Smooth muscle cell (in vitro differentiated cells): ENCODE data around the gene CTDP1. TPM values are rescaled to one million over a fixed set of nuclear protein-coding genes. Genes with fewer than 3 reads are reported as not detected.

Experiments
- DNase-seq: peaks from one replicate; lab custom pipeline; 2025; ENCODE audit not compliant: unreplicated experiment; lab: John Stamatoyannopoulos, UW
- H2AFZ ChIP-seq: fragments of 200-600 bp; sonication (generic); 2 replicates; pipeline ENCODE4 v1.6.0; 2016; ENCODE audit warnings: antibody characterized with exemption, low read depth, mild to moderate bottlenecking
- H3F3A ChIP-seq: fragments of 200-600 bp; sonication (generic); 2 replicates; pipeline ENCODE4 v1.6.0; 2017; ENCODE audit warnings: antibody characterized with exemption, low read depth
- H3K27ac ChIP-seq: fragments of 200-600 bp; sonication (generic); 2 replicates; pipeline ENCODE4 v1.5.1; 2016; ENCODE audit warnings: low read depth, mild to moderate bottlenecking
- H3K27me3 ChIP-seq: fragments of 200-600 bp; sonication (generic); 2 replicates; pipeline ENCODE4 v1.6.1; 2016; ENCODE audit warnings: low read depth, mild to moderate bottlenecking
- H3K36me3 ChIP-seq: fragments of 200-600 bp; sonication (generic); 2 replicates; pipeline ENCODE4 v1.5.1; 2016; ENCODE audit warnings: low read depth
- H3K4me1 ChIP-seq: fragments of 200-600 bp; sonication (generic); 2 replicates; pipeline ENCODE4 v1.5.1; 2016; ENCODE audit warnings: low read depth
- H3K4me2 ChIP-seq: fragments of 200-600 bp; sonication (generic); 2 replicates; pipeline ENCODE4 v1.6.0; 2016; ENCODE audit warnings: mild to moderate bottlenecking
- H3K4me3 ChIP-seq: fragments of 200-600 bp; sonication (generic); 2 replicates; pipeline ENCODE4 v1.5.1; 2016; ENCODE audit warnings: mild to moderate bottlenecking
- H3K79me2 ChIP-seq: fragments of 200-600 bp; sonication (generic); 2 replicates; pipeline ENCODE4 v1.6.0; 2016; ENCODE audit warnings: low read depth, mild to moderate bottlenecking
- H3K9ac ChIP-seq: fragments of 200-600 bp; sonication (generic); 2 replicates; pipeline ENCODE4 v1.6.0; 2016; ENCODE audit warnings: low read depth
- H3K9me3 ChIP-seq: fragments of 200-600 bp; sonication (generic); replicated peaks from 2 replicates; pipeline ENCODE4 v1.5.1; 2016; ENCODE audit warnings: low read depth
- H4K20me1 ChIP-seq: fragments of 200-600 bp; sonication (generic); 2 replicates; pipeline ENCODE4 v1.6.0; 2016; ENCODE audit warnings: low read depth
- WGBS: methylation state at CpG from one replicate; pipeline ENCODE4 v1.1.7; 2016; ENCODE audit warnings: low lambda C conversion rate; 5-methylcytosine and 5-hydroxymethylcytosine counted together
- polyA plus RNA-seq: library from polyadenylated mRNA; unstranded; fragments of >200 nt; fragmentation: Nextera tagmentation; extraction: Ambion mirVana; gene quantifications from 2 replicates; pipeline ENCODE4 v1.2.1, GENCODE V29; 2016
- total RNA-seq: library from RNA; depleted of rRNA; stranded (reverse); fragments of >200 nt; gene quantifications from 2 replicates; pipeline ENCODE4 v1.2.3, GENCODE V29; 2014
- TF ChIP-seq, protein P1 (sequence below): fragments of 200-600 bp; sonication (generic); IDR thresholded peaks from 2 replicates; pipeline ENCODE4 v1.5.1; 2017; ENCODE audit warnings: borderline replicate concordance, mild to moderate bottlenecking, antibody characterized with exemption; ENCODE audit not compliant: insufficient read depth, poor library complexity, severe bottlenecking

The CTDP1 gene
- total and polyA plus RNA-seq, 2 experiments from 2014 or later = 14.1 to 18.4 TPM

DNA sequence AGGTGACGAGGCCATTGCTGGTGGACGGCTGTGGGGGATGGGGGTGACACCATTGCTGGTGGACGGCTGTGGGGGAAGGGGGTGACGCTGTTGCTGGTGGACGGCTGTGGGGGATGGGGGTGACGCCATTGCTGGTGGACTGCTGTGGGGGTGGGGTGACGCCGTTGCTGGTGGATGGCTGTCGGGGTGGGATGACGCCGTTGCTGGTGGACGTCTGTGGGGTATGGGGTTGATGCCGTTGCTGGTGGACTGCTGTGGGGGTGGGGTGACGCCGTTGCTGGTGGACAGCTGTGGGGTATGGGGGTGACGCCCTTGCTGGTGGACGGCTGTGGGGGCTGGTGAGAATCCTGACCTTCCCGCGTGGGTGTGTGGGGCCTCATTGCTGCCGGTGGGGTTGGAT lies 47.1 kb downstream of the CTDP1 start:
- no peak overlapping the region for H3K4me2 ChIP-seq
- peaks cover 8% of the 10 kb centered on the region for H3K36me3 ChIP-seq
- peaks cover 6% of the 10 kb centered on the region for H3K79me2 ChIP-seq
- H3K9ac ChIP-seq = no peak overlapping the region
- H4K20me1 ChIP-seq = peaks cover 29% of the 10 kb centered on the region
- peaks cover 1% of the 10 kb centered on the region for H3K9me3 ChIP-seq
- H3K4me3 ChIP-seq = no peak overlapping the region
- no peak overlapping the region for H3K27ac ChIP-seq
- H2AFZ ChIP-seq = no peak overlapping the region
- WGBS = 99% methylated on average over 8 of the region's 20 CpGs
- H3F3A ChIP-seq = no peaks in the 10 kb centered on the region
- TF ChIP-seq, protein P1, sequence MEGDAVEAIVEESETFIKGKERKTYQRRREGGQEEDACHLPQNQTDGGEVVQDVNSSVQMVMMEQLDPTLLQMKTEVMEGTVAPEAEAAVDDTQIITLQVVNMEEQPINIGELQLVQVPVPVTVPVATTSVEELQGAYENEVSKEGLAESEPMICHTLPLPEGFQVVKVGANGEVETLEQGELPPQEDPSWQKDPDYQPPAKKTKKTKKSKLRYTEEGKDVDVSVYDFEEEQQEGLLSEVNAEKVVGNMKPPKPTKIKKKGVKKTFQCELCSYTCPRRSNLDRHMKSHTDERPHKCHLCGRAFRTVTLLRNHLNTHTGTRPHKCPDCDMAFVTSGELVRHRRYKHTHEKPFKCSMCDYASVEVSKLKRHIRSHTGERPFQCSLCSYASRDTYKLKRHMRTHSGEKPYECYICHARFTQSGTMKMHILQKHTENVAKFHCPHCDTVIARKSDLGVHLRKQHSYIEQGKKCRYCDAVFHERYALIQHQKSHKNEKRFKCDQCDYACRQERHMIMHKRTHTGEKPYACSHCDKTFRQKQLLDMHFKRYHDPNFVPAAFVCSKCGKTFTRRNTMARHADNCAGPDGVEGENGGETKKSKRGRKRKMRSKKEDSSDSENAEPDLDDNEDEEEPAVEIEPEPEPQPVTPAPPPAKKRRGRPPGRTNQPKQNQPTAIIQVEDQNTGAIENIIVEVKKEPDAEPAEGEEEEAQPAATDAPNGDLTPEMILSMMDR = no peak
- no peaks in the 10 kb centered on the region for H3K4me1 ChIP-seq
- H3K27me3 ChIP-seq = no peaks in the 10 kb centered on the region
- DNase-seq = no peak

GRCh38 chr18:79727211-79727610 lies 47.6 kb downstream of the CTDP1 start:
- H4K20me1 ChIP-seq = peaks cover 29% of the 10 kb centered on the region
- peaks cover 11% of the 10 kb centered on the region for H3K36me3 ChIP-seq
- H3K27me3 ChIP-seq = no peaks in the 10 kb centered on the region
- H2AFZ ChIP-seq = no peak overlapping the region
- H3K4me2 ChIP-seq = no peak overlapping the region
- TF ChIP-seq, protein P1 = no peak
- no peak overlapping the region for H3K27ac ChIP-seq
- H3K4me3 ChIP-seq = no peak overlapping the region
- no peaks in the 10 kb centered on the region for H3F3A ChIP-seq
- H3K4me1 ChIP-seq = no peaks in the 10 kb centered on the region
- peaks cover 6% of the 10 kb centered on the region for H3K79me2 ChIP-seq
- WGBS = 97% methylated on average over 33 of the region's 33 CpGs
- H3K9me3 ChIP-seq = peaks cover 6% of the 10 kb centered on the region
- H3K9ac ChIP-seq = no peak overlapping the region
- no peak for DNase-seq

- TF ChIP-seq, protein P1 = no peak
- no peak overlapping the region for H3K27ac ChIP-seq
- H3K79me2 ChIP-seq = peaks cover 6% of the 10 kb centered on the region
- H3K4me3 ChIP-seq = no peak overlapping the region
- no peak overlapping the region for H2AFZ ChIP-seq
- no peak overlapping the region for H3K9ac ChIP-seq
- no peaks in the 10 kb centered on the region for H3F3A ChIP-seq
- peaks cover 24% of the 10 kb centered on the region for H4K20me1 ChIP-seq
- H3K4me2 ChIP-seq = no peak overlapping the region
- peaks cover 12% of the 10 kb centered on the region for H3K9me3 ChIP-seq
- peaks cover 11% of the 10 kb centered on the region for H3K36me3 ChIP-seq
- DNase-seq = no peak
- 97% methylated on average over 35 of the region's 35 CpGs for WGBS
- no peaks in the 10 kb centered on the region for H3K4me1 ChIP-seq
- no peaks in the 10 kb centered on the region for H3K27me3 ChIP-seq
Measured at GRCh38 chr18:79728931-79729586, 49.5 kb downstream of the CTDP1 start.

DNA sequence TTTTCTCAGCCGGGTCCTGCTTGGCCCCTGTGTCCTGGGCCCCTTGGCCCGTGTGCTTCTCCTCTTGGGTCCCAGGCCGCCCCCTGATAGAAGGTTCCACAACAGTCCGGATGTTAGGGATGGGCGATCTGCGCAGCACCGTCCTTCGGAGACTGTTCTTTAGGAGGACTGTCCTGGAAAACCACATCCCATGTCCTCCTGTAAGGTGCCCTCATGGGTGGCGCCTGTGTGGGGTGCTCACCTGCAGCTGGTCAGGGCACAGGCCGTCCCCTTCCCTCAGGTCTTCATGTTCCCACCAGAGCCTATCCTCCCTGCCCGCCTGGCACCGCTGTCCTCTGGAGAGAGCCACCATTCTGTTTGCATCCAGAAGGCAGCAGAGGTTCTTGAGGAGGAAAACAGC lies 50.0 kb downstream of the CTDP1 start:
- no peaks in the 10 kb centered on the region for H3F3A ChIP-seq
- peaks cover 23% of the 10 kb centered on the region for H4K20me1 ChIP-seq
- no peak overlapping the region for H2AFZ ChIP-seq
- no peaks in the 10 kb centered on the region for H3K4me1 ChIP-seq
- H3K79me2 ChIP-seq = peaks cover 6% of the 10 kb centered on the region
- TF ChIP-seq, protein P1 = no peak
- H3K27ac ChIP-seq = no peak overlapping the region
- H3K4me2 ChIP-seq = no peak overlapping the region
- no peak overlapping the region for H3K9ac ChIP-seq
- peaks cover 12% of the 10 kb centered on the region for H3K9me3 ChIP-seq
- peaks cover 11% of the 10 kb centered on the region for H3K36me3 ChIP-seq
- H3K27me3 ChIP-seq = no peaks in the 10 kb centered on the region
- DNase-seq = no peak
- WGBS = 98% methylated on average over 12 of the region's 12 CpGs
- no peak overlapping the region for H3K4me3 ChIP-seq
